NCI-H82 treated with DMSO at 0.1 percent for 48 hours (cell line): ENCODE measurements around the gene DLGAP4.

Experiments used
- DNase-seq: peaks from one replicate; lab custom pipeline; 2025; ENCODE audit not compliant: unreplicated experiment; lab: John Stamatoyannopoulos, UW

DLGAP4 gene

DNA sequence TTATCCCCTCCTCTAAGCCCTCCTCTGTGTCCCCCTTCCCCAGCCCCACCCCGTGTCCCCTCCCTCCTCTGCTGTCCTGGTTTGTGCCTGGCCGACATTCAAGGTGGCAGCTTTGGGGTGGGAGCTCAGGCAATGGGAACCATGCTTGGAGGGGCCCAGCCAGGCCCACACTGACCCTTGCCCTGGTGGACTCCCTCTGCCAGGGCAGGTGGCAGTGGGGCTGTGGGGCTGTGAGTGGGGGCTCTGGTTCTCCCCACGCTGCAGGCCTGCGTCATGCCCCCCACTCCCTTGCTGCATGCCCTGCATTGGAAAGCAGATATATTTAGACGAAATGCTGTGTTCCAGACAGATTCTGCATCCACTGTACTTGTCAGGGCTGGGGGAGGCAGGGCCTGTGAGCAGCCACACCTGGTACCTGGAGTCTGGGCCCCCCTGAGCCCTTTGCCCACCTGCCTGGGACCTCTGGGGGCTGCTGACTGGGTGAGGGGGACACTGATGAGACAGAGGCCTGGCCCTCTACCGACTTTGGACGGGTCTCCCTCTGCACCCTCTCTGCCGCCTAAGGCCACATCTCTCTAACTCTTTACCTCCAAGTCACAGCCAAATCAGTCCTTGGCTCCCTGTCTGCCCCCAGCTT is 14.2 kb downstream of the DLGAP4 start:
- DNase-seq = no peak

- DNase-seq = no peak
Measured at GRCh38 chr20:36320898-36321695, 15.0 kb downstream of the DLGAP4 start.

DNA sequence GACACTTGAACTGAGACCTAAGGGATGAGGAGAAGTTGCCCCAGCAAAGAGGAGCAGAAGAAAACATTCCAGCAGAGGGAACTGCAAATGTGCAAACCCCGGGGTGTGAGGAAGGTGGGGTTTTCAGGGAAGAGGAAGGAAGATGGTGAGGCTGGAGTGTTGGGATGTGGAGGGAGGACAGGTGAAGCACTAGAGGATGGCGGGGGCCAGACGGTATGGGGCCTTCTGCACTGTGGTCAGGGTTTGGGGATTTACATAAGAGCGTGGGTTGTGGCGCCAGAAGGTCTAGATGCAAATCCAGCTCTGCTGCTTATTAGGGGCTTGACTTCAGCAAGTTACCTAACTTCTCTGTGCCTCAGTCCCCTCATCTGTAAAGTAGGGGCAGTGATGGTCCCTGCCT is 16.0 kb downstream of the DLGAP4 start:
- DNase-seq = no peak

DNA sequence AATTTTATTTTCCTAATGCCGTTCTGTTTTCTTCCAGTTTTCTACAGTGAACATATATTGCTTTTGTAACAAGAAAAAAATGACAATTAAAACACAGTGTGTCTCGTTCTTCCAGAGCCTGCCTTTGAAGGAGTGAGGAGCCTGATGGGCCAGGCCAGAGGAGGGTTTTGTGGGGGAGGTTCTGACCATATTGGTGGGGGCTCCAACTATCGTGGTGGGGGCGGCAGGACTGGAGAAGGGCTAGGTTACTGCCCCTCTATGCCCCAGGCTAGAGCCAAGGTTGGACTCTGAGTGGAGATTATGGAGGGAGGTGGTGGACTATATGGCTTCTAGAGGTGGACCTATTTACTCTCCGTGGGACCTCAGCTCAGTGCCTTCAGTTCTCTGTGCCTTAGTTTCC is 24.0 kb downstream of the DLGAP4 start:
- no peak for DNase-seq

GRCh38 chr20:36331209-36331608 is 25.1 kb downstream of the DLGAP4 start:
- no peak for DNase-seq

GRCh38 chr20:36333841-36334240 is 27.7 kb downstream of the DLGAP4 start:
- no peak for DNase-seq

GRCh38 chr20:36334281-36335205 is 28.4 kb downstream of the DLGAP4 start:
- DNase-seq = no peak

DNA sequence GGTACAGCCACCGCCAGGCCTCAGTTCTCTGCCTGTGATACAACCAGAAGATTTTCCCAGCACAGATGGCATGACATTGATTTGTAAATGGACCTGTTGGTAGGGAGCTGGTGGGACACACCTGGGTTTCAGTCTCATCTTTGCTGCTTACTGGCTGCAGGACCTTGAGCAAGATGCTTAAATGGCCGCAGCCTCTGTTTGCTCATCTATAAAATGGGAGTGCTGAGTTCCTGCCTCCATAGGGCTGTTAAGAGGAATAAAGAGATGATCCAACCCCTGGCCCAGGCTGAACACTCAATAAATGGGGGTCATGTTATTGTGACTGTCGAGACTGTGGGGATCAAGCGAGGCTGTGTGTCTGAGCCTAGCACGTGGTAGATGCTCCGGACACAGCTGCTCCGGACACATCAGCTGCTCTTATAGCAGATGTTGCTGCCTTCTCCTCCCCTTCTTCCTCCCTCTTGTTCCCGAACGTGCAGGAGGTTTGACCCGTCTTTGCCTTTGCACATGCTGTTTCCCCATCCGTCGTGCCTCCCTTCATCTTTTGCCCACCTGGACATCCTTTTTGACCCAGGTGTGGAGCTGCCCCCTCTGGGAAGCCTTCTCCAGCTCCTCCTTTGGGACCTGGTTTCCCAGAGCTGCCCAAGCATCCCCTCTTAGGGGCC is 29.2 kb downstream of the DLGAP4 start:
- DNase-seq = no peak

DNA sequence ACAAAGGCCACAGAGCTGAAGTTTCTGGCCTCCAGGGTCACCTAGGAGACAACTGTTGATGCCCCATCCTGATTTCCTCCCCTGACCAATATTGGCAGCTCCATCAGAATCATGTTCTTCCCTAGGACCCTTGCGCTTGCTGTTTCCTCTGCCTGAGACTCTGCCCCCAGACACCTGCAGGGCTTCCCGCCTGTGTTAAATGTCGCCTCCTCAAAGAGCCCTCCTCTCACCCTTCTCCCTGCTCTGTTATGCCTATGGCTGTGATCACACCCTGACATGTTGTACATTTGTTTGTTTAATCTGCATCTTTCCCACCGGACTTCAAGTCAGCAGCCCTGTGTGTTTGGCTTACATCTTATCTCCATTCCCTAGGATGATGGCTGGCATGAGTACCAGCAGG is 30.1 kb downstream of the DLGAP4 start:
- DNase-seq = no peak

GRCh38 chr20:36336954-36337704 is 31.0 kb downstream of the DLGAP4 start:
- DNase-seq = no peak

GRCh38 chr20:36337886-36338285 is 31.7 kb downstream of the DLGAP4 start:
- DNase-seq = no peak

DNA sequence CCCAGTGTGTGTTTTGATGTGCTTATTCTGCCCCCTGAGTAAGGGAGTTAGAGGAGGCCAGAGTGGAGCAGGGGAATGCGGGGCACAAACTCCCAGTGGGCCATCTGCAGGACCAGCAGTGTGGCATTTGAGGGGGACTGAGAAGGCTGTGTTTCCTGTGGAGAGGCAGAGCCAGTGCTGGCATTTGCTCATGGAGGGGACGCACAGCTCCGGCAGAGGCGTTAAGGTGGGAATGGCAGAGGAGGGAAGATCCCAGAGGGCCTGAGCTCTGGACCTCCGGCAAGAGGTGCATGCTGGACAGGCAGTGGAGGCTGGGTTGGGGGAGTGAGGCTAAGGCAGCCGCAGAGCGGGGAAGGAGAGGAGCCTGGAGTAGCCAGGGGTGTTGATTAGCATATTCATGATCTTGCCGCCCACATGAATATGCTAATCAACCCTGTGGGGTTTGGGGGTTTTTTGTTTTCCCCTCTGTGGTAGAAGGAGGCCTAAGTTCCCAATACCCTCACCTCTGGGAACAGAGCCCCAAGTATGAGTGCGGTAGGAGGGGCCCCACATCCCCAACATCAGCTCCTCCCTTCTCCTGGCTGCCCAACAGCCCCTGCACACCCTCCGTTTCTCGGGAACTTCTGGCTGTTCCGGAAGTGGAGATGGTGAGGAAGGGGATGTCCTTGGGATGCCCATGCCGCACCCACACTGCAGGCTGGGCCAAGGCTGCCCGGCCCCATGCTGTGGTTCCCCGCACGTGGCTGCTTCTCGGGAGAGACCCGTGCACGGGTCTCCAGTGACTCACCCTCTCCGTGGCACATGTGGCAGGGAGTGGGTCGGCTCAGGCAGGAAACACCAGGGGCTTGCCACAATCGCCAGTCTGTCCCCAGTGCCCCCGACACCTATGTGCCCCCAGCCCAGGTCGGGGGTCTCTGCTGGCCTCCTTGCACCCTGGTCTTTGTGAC is 33.8 kb downstream of the DLGAP4 start:
- DNase-seq = no peak

DNA sequence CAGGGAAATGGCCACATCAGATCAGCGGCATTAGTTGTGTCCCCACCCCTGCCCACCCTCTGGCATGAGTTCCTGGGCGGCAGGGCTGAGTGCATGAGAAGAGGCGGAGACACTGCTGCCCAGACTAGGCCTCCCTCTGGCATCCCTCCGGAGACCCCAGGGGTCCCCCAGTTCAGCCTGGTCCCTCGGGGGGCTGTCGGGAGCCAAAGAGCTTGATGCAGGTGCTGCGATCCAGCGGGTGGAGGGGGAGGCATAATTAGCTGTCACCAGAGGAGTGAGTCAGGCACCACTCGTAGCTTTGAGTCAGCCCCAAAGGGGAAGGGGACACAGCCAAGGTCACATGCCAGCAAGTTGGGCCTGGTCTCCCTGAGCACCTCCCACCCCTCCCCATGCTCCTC is 34.5 kb downstream of the DLGAP4 start:
- no peak for DNase-seq

GRCh38 chr20:36341331-36342020 is 35.3 kb downstream of the DLGAP4 start:
- no peak for DNase-seq

DNA sequence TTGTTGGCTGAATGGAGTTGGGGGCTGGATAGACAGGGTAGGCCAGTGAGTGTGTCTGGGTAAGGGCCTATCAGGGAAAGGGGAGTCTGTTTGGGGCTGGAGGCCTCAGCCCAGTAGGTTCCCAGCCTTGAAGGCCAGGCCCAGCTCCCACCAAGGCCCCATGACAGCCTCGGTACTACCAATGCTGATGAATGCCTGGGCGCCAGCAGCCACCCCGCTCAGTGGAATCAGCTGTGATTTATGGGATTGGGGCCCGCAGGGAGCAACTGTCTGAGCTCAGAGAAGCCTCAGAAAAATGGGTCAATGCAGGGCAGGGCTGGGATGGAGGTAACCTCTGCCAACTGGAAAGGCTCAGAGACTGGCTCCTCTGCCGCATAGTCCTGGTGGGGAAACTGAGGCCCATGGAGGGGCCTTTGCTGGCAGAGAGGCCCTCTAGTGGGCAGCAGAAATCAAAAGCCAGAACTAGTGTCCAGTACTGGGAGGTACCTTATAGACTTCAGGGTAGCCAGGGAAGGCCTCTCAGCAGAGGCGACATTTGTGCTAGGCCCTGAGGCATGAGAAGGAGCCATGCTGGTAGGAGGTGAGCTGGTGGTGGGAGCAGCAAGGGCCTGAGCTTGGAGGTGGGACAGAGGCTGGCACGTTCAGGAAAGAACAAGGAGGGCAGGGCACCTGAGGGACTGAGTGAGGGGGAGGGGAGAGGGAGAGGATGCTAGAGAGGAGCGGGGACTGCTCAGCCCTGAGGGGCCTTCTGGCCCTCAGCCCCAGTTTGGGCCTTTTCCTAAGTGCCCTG is 36.4 kb downstream of the DLGAP4 start:
- no peak for DNase-seq

DNA sequence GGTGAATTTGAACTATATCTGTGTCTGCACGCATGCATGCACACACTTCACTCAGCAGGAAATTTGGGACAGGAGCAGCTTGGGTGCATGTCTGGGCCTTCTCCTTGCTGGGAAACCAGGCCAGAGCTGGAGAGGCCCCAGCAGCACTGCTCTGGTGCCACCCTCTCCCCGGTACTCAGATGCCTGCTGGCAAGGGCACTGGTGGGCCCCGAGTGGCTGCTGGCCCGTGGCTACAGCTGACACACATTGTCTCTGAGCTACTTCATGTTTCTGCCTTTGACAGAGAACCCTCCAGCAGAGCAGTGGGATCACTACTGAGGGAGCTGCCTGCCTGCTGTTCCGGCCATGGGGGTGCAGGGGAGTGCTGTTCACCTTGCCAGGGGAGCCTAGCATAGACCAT is 37.5 kb downstream of the DLGAP4 start:
- no peak for DNase-seq

DNA sequence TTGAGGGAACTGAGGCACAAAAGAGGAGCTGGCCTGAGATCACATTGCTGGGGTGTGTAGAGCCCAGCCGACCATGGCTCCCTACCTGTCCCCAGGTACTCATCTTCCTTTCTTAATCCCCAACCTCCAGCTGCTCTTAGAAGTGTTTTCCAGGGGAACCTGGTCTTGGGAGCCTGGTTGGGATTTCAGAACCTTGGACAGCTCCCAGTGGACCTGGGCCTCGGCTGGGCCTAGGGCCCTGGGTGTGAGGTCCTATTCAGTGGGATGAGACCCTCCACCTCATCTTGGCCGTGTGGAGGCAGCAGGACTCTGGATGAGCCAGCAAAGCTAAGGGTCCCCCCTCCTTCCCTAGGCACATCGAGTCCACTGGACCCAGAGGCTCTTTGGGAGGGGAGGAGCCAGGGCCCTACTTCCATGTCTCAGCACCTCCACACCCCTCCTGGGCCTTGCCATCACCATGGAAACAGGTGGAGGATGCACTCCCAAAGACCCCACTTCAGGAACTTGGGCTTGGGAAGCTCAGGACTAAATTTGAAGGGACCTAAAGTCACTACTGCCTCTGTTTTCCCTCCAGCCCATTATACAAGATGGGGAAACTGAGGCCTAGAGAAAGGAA is 38.5 kb downstream of the DLGAP4 start:
- DNase-seq = no peak

DNA sequence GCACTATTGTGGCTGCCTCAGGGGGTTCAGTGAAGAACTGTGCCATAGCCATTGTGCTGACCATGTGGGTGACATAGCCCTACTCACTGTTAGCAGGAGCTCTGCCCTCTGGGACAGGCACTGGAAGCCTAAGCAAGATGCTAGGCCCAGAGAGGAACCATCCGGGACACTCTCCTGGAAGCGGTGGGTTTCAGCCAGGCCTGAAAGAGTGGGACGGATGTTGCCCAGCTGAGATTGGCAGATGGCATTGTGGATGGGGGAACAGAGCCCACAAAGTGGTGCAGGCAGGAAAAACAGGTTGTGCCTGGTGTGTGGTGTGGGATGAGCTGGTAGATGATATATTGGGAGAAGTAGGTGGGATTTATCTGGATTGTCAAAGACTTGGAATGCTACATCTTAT is 40.1 kb downstream of the DLGAP4 start:
- no peak for DNase-seq
